OCI-LY7 (cell line): ENCODE measurements around the gene SLC35A3. TPM values are rescaled to one million over a fixed set of nuclear protein-coding genes. Genes with fewer than 3 reads are reported as not detected.

Source experiments
- BruUV-seq: library from RNA; stranded (reverse); fragments of 400-500 nt; replicated peaks from 2 replicates; lab custom pipeline; 2021; lab: Mats Ljungman, UMichigan
- CTCF ChIA-PET: fragments of 300-600 bp; sonication (Branson Sonifier 250); formaldehyde crosslinking; loops from one replicate; lab custom pipeline; 2022; ENCODE audit warnings: antibody characterized with exemption; ENCODE audit not compliant: unreplicated experiment; lab: Charles Lee
- POLR2A ChIA-PET: fragments of 300-600 bp; sonication (Branson Sonifier 250); formaldehyde crosslinking; loops from one replicate; lab custom pipeline; 2022; ENCODE audit warnings: antibody characterized with exemption; lab: Charles Lee
- DNase-seq: peaks from one replicate; pipeline ENCODE4 v3.0.0-alpha.2; 2015; ENCODE audit warnings: low spot score
- H2AFZ ChIP-seq: fragments of 200-600 bp; sonication (generic), shearing (Covaris generic); 2 replicates; pipeline ENCODE4 v1.6.1; 2014; ENCODE audit warnings: mild to moderate bottlenecking, antibody characterized with exemption, low read length, moderate library complexity
- H3K27ac ChIP-seq: fragments of 200-600 bp; sonication (generic); 2 replicates; pipeline ENCODE4 v1.5.1; 2014; ENCODE audit warnings: mixed run types, low read depth, mild to moderate bottlenecking, moderate library complexity, low read length, inconsistent platforms; ENCODE audit not compliant: poor library complexity, severe bottlenecking
- H3K36me3 ChIP-seq: fragments of 200-600 bp; sonication (generic); 2 replicates; pipeline ENCODE4 v1.6.1; 2014; ENCODE audit warnings: mild to moderate bottlenecking, antibody characterized with exemption, low read length, moderate library complexity, mixed read lengths; ENCODE audit not compliant: insufficient read depth
- H3K4me1 ChIP-seq: fragments of 200-600 bp; sonication (generic); 2 replicates; pipeline ENCODE4 v1.5.1; 2014; ENCODE audit warnings: mild to moderate bottlenecking, low read length; ENCODE audit not compliant: insufficient read depth, poor library complexity, severe bottlenecking
- H3K4me2 ChIP-seq: fragments of 200-600 bp; sonication (generic); 2 replicates; pipeline ENCODE4 v1.6.1; 2014; ENCODE audit warnings: mild to moderate bottlenecking, low read length
- H3K4me3 ChIP-seq: fragments of 200-600 bp; sonication (generic); 2 replicates; pipeline ENCODE4 v1.5.1; 2014; ENCODE audit warnings: mild to moderate bottlenecking, low read depth, low read length; ENCODE audit not compliant: poor library complexity, severe bottlenecking
- H3K79me2 ChIP-seq: fragments of 200-600 bp; sonication (generic); 2 replicates; pipeline ENCODE4 v1.6.1; 2016; ENCODE audit warnings: low read depth, mild to moderate bottlenecking, low read length, moderate library complexity, mixed read lengths; ENCODE audit not compliant: insufficient read depth
- H3K9me2 ChIP-seq: fragments of 200-600 bp; sonication (generic); 2 replicates; pipeline ENCODE4 v1.6.1; 2016; ENCODE audit warnings: mild to moderate bottlenecking, low read length, mixed read lengths; ENCODE audit not compliant: insufficient read depth
- H3K9me3 ChIP-seq: fragments of 200-600 bp; sonication (generic); 2 replicates; pipeline ENCODE4 v1.6.1; 2014; ENCODE audit warnings: mild to moderate bottlenecking, mixed run types, low read length, mixed read lengths
- H4K20me1 ChIP-seq: fragments of 200-600 bp; sonication (generic); 2 replicates; pipeline ENCODE4 v1.6.1; 2014; ENCODE audit warnings: mild to moderate bottlenecking, antibody characterized with exemption, low read length, moderate library complexity, mixed read lengths; ENCODE audit not compliant: insufficient read depth
- EZH2phosphoT487 ChIP-seq: fragments of 200-600 bp; sonication (generic); IDR thresholded peaks from 2 replicates; pipeline ENCODE4 v1.6.1; 2018; ENCODE audit warnings: low read depth, borderline replicate concordance, mild to moderate bottlenecking, mixed run types, antibody characterized with exemption, low read length, moderate library complexity, mixed read lengths
- intact Hi-C: fragments of 100-400 bp; cut with micrococcal nuclease; formaldehyde crosslinking; loops from one replicate; pipeline ENCODE4 v1.10.0; 2022; ENCODE audit not compliant: unreplicated experiment
- total RNA-seq, 2 experiments: library from RNA; depleted of rRNA in 1 of 2; stranded (reverse); fragments of >200 nt in 1 of 2; shearing (Covaris generic) in 1 of 2; gene quantifications; 2 replicates each; pipeline ENCODE4 v1.2.3, GENCODE V29; 2014 to 2022
- TF ChIP-seq, protein P1 (sequence below): fragments of 200-600 bp; sonication (generic); conservative IDR thresholded peaks from 2 replicates; pipeline ENCODE4 v1.5.1; 2014; ENCODE audit warnings: mild to moderate bottlenecking, antibody characterized with exemption, low read length, moderate library complexity, mixed read lengths

Gene SLC35A3
- total RNA-seq, 2 experiments from 2014 or later: 24.8 to 26.8 TPM

DNA sequence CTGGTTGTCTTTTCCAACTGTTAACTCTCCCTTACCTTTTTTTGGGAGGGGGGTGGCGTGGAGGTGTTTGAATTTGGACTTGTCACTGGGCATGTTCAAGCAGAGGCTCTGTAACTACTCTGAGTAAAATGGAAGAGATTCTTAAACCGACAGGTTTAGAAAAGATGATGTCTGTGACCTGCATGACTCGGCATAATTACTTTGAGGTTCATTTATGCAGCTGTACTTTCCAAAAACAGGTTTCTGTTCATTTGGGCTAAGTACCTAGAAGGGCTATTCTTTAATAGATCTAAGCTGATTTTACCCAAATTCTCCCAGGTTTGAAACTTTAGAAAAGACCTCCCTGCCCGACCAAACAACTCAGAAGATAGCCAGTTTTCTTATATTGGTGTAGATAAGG is 80.3 kb downstream of the SLC35A3 start:
- peak overlapping the region; percentile 20; the same call in 1 of the 2 replicates for H3K4me2 ChIP-seq
- intact Hi-C loops: no loop called here
- no peaks in the 10 kb centered on the region for H3K9me2 ChIP-seq
- H3K36me3 ChIP-seq: peaks cover 63% of the 10 kb centered on the region
- H3K27ac ChIP-seq: no peak overlapping the region
- ChIA-PET CTCF (no interaction called here), POLR2A (no interaction called here)
- no peak overlapping the region for H2AFZ ChIP-seq
- H3K79me2 ChIP-seq: peaks cover 94% of the 10 kb centered on the region
- H4K20me1 ChIP-seq: peaks cover 36% of the 10 kb centered on the region; the same call in 1 of the 2 replicates
- H3K9me3 ChIP-seq: peaks cover 6% of the 10 kb centered on the region
- DNase-seq: no peak
- peaks cover 48% of the 10 kb centered on the region for H3K4me1 ChIP-seq
- no peak overlapping the region for H3K4me3 ChIP-seq
- no TSS peak for BruUV-seq
- TF ChIP-seq, protein P1, sequence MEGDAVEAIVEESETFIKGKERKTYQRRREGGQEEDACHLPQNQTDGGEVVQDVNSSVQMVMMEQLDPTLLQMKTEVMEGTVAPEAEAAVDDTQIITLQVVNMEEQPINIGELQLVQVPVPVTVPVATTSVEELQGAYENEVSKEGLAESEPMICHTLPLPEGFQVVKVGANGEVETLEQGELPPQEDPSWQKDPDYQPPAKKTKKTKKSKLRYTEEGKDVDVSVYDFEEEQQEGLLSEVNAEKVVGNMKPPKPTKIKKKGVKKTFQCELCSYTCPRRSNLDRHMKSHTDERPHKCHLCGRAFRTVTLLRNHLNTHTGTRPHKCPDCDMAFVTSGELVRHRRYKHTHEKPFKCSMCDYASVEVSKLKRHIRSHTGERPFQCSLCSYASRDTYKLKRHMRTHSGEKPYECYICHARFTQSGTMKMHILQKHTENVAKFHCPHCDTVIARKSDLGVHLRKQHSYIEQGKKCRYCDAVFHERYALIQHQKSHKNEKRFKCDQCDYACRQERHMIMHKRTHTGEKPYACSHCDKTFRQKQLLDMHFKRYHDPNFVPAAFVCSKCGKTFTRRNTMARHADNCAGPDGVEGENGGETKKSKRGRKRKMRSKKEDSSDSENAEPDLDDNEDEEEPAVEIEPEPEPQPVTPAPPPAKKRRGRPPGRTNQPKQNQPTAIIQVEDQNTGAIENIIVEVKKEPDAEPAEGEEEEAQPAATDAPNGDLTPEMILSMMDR: no peak
- TF ChIP-seq EZH2phosphoT487: no peak

DNA sequence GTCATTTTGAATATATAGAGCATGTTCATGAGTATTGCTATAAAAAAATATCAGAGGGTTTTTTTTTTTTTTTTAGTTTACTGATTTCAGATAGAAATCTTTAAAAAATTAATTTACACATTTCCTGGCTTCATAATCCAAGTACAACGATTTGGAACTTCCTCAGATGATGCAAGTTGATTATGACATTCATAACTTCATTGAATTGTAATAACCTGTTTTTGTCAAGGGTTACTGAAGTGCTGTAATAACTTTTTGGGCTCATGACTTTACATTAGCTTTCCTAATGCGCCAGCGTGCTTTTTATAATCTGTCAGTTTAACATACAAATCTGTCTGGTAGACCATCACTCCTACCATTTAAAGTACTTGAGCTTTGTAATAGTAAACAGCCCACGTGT is 81.6 kb downstream of the SLC35A3 start:
- Histone ChIP-seq H3K9me3 (no peaks in the 10 kb centered on the region), H3K4me2 (no peak overlapping the region), H3K9me2 (no peaks in the 10 kb centered on the region), H4K20me1 (peaks cover 33% of the 10 kb centered on the region; the same call in 1 of the 2 replicates), H3K79me2 (peaks cover 90% of the 10 kb centered on the region), H3K4me3 (no peak overlapping the region), H2AFZ (no peak overlapping the region), H3K36me3 (peaks cover 69% of the 10 kb centered on the region), H3K27ac (no peak overlapping the region), H3K4me1 (peaks cover 41% of the 10 kb centered on the region)
- DNase-seq: no peak
- intact Hi-C loops: no loop called here
- BruUV-seq: no TSS peak
- POLR2A ChIA-PET: interaction anchor here (0.8 to 1.8 kb wide), 7 partner anchors 8 to 102 kb away, joined by 3 to 11 read pairs (median 3); no protein-coding TSS in a partner anchor
- no peak for TF ChIP-seq EZH2phosphoT487
- TF ChIP-seq, protein P1: no peak
- CTCF ChIA-PET: no interaction called here

GRCh38 chr1:100051893-100052292 is 82.1 kb downstream of the SLC35A3 start:
- intact Hi-C loops: no loop called here
- H4K20me1 ChIP-seq: peaks cover 28% of the 10 kb centered on the region; the same call in 1 of the 2 replicates
- H3K4me3 ChIP-seq: no peak overlapping the region
- TF ChIP-seq EZH2phosphoT487: no peak
- TF ChIP-seq, protein P1: no peak
- no peak overlapping the region for H3K27ac ChIP-seq
- H2AFZ ChIP-seq: no peak overlapping the region
- no peak overlapping the region for H3K4me2 ChIP-seq
- POLR2A ChIA-PET: interaction anchor here (0.7 to 1.8 kb wide), 10 partner anchors 9 to 1831 kb away, joined by 3 to 11 read pairs (median 4); no protein-coding TSS in a partner anchor
- peaks cover 36% of the 10 kb centered on the region for H3K4me1 ChIP-seq
- no peak for DNase-seq
- CTCF ChIA-PET: no interaction called here
- H3K9me2 ChIP-seq: no peaks in the 10 kb centered on the region
- BruUV-seq: no TSS peak
- H3K36me3 ChIP-seq: peaks cover 74% of the 10 kb centered on the region
- peaks cover 90% of the 10 kb centered on the region for H3K79me2 ChIP-seq
- H3K9me3 ChIP-seq: no peaks in the 10 kb centered on the region
